IMR-90 (cell line): ENCODE data around the gene MRPL4. TPM values are rescaled to one million over a fixed set of nuclear protein-coding genes. Genes with fewer than 3 reads are reported as not detected.

Experiments
- ATAC-seq: fragments of 200-7000 bp; cut with Tn5 transposase; 2 replicates; pipeline ENCODE4 v1.9.1; 2020; ENCODE audit warnings: low read depth, mild to moderate bottlenecking, moderate library complexity
- BruUV-seq: library from RNA; stranded (reverse); fragments of 400-500 nt; replicated peaks from 2 replicates; lab custom pipeline; 2021; lab: Mats Ljungman, UMichigan
- CTCF ChIA-PET: fragments of 300-600 bp; formaldehyde crosslinking; extraction: SDS; loops from one replicate; lab custom pipeline; 2021; ENCODE audit warnings: antibody characterized with exemption; lab: Yijun Ruan, JAX
- POLR2A ChIA-PET: fragments of 300-600 bp; sonication (Branson Sonifier 250); formaldehyde crosslinking; loops from one replicate; lab custom pipeline; 2022; ENCODE audit warnings: antibody characterized with exemption; ENCODE audit not compliant: unreplicated experiment; lab: Charles Lee
- DNase-seq: peaks from one replicate; pipeline ENCODE4 v3.0.0; 2013
- H2AFZ ChIP-seq: replicated peaks from 2 replicates; pipeline ENCODE3; 2013; ENCODE audit warnings: low read length, mild to moderate bottlenecking; ENCODE audit not compliant: poor library complexity
- H2AK5ac ChIP-seq: 2 replicates; pipeline ENCODE4 v1.6.1; 2013; ENCODE audit warnings: low read depth, low read length, inconsistent platforms
- H2AK9ac ChIP-seq: replicated peaks from 2 replicates; pipeline ENCODE3; 2013; ENCODE audit warnings: mild to moderate bottlenecking, low read depth, low read length, moderate library complexity; ENCODE audit not compliant: poor library complexity
- H2BK120ac ChIP-seq: 2 replicates; pipeline ENCODE4 v1.6.1; 2013; ENCODE audit warnings: low read depth, low read length, inconsistent platforms
- H2BK15ac ChIP-seq: 3 replicates; pipeline ENCODE4 v1.6.1; 2013; ENCODE audit warnings: low read depth, low read length, inconsistent platforms
- H2BK20ac ChIP-seq: 2 replicates; pipeline ENCODE4 v1.6.1; 2013; ENCODE audit warnings: low read depth, mild to moderate bottlenecking, inconsistent platforms, low read length, moderate library complexity
- H2BK5ac ChIP-seq: 2 replicates; pipeline ENCODE4 v1.6.1; 2013; ENCODE audit warnings: mild to moderate bottlenecking, low read depth, low read length, inconsistent platforms; ENCODE audit not compliant: poor library complexity, severe bottlenecking
- H3K14ac ChIP-seq: replicated peaks from 2 replicates; pipeline ENCODE4 v1.6.1; 2013; ENCODE audit warnings: low read depth, low read length, inconsistent platforms
- H3K18ac ChIP-seq: 2 replicates; pipeline ENCODE4 v1.6.1; 2013; ENCODE audit warnings: low read depth, low read length, control low read depth
- H3K23ac ChIP-seq: 2 replicates; pipeline ENCODE4 v1.6.1; 2013; ENCODE audit warnings: low read depth, low read length, inconsistent platforms
- H3K27ac ChIP-seq: 2 replicates; pipeline ENCODE4 v1.5.1; 2013; ENCODE audit warnings: mild to moderate bottlenecking, control low read depth, low read length; ENCODE audit not compliant: insufficient read depth
- H3K27me3 ChIP-seq: 2 replicates; pipeline ENCODE4 v1.6.1; 2013; ENCODE audit warnings: low read length; ENCODE audit not compliant: control insufficient read depth, insufficient read depth
- H3K36me3 ChIP-seq: 2 replicates; pipeline ENCODE4 v1.6.1; 2013; ENCODE audit warnings: low read length, mixed read lengths; ENCODE audit not compliant: control insufficient read depth, insufficient read depth
- H3K4ac ChIP-seq: 2 replicates; pipeline ENCODE4 v1.6.1; 2013; ENCODE audit warnings: low read depth, low read length, inconsistent platforms
- H3K4me1 ChIP-seq: 2 replicates; pipeline ENCODE4 v1.6.1; 2013; ENCODE audit warnings: low read length, mixed read lengths; ENCODE audit not compliant: control insufficient read depth, insufficient read depth
- H3K4me2 ChIP-seq: 2 replicates; pipeline ENCODE4 v1.6.1; 2013; ENCODE audit warnings: low read depth, mild to moderate bottlenecking, control low read depth, low read length, moderate library complexity
- H3K4me3 ChIP-seq: 2 replicates; pipeline ENCODE4 v1.5.1; 2013; ENCODE audit warnings: low read depth, mild to moderate bottlenecking, control low read depth, low read length, moderate library complexity; ENCODE audit not compliant: insufficient read depth
- H3K56ac ChIP-seq: 2 replicates; pipeline ENCODE4 v1.6.1; 2013; ENCODE audit warnings: low read length, inconsistent platforms; ENCODE audit not compliant: insufficient read depth; ENCODE audit errors: extremely low read depth
- H3K79me1 ChIP-seq, 2 experiments: 2 replicates each; pipeline ENCODE4 v1.6.1; 2013; ENCODE audit warnings: low read length in 2 of 2, inconsistent platforms in 1 of 2, low read depth in 1 of 2
- H3K9ac ChIP-seq: 2 replicates; pipeline ENCODE4 v1.6.1; 2013; ENCODE audit warnings: low read depth, low read length, control low read depth
- H3K9me1 ChIP-seq: 2 replicates; pipeline ENCODE4 v1.6.1; 2013; ENCODE audit warnings: low read length, inconsistent platforms; ENCODE audit not compliant: insufficient read depth
- H3K9me3 ChIP-seq: 2 replicates; pipeline ENCODE4 v1.6.1; 2013; ENCODE audit warnings: low read length; ENCODE audit not compliant: control insufficient read depth, insufficient read depth
- H4K20me1 ChIP-seq: 2 replicates; pipeline ENCODE4 v1.6.1; 2013; ENCODE audit warnings: low read length, inconsistent platforms; ENCODE audit not compliant: insufficient read depth
- H4K5ac ChIP-seq: 2 replicates; pipeline ENCODE4 v1.6.1; 2013; ENCODE audit warnings: mild to moderate bottlenecking, low read depth, low read length, control low read depth
- H4K8ac ChIP-seq, 2 experiments: 2 replicates each; pipeline ENCODE4 v1.6.1; 2013; ENCODE audit warnings: low read depth in 2 of 2, low read length in 2 of 2, control low read depth in 1 of 2, inconsistent platforms in 1 of 2
- H4K91ac ChIP-seq: 2 replicates; pipeline ENCODE4 v1.6.1; 2013; ENCODE audit warnings: low read depth, low read length, inconsistent platforms; ENCODE audit not compliant: insufficient read depth
- CHD1 ChIP-seq: IDR thresholded peaks from 2 replicates; pipeline ENCODE4 v1.6.1; 2012; ENCODE audit warnings: low read depth, low read length, improper control_type of control experiment
- FOS ChIP-seq: fragments of 150-350 bp; IDR thresholded peaks from 2 replicates; pipeline ENCODE4 v1.6.1; 2016; ENCODE audit warnings: low read depth, low read length
- MAFK ChIP-seq: IDR thresholded peaks from 2 replicates; pipeline ENCODE4 v1.6.1; 2012; ENCODE audit warnings: low read depth, low read length, improper control_type of control experiment
- MXI1 ChIP-seq: IDR thresholded peaks from 2 replicates; pipeline ENCODE4 v1.6.1; 2012; ENCODE audit warnings: low read depth, mild to moderate bottlenecking, low read length, moderate library complexity, borderline replicate concordance
- POLR2A ChIP-seq: IDR thresholded peaks from 2 replicates; pipeline ENCODE4 v1.6.1; 2012; ENCODE audit warnings: mild to moderate bottlenecking, low read depth, low read length
- RAD21 ChIP-seq: IDR thresholded peaks from 2 replicates; pipeline ENCODE4 v1.6.1; 2012; ENCODE audit warnings: low read length, improper control_type of control experiment
- RFX5 ChIP-seq: IDR thresholded peaks from 2 replicates; pipeline ENCODE4 v1.8.0; 2012; ENCODE audit warnings: low read depth, mild to moderate bottlenecking, low read length, moderate library complexity
- WGBS, 2 experiments: methylation state at CpG; one replicate each; pipeline versions ENCODE4 v1.1.5 to v1.1.7; 2013; ENCODE audit warnings: missing lambda C conversion rate in 2 of 2; ENCODE audit not compliant: insufficient read length in 1 of 2; ENCODE audit errors: extremely low coverage in 2 of 2; 5-methylcytosine and 5-hydroxymethylcytosine counted together
- dilution Hi-C: fragments of 300-500 bp; cut with HindIII; formaldehyde crosslinking; loops from one replicate; pipeline ENCODE4 v1.14.3; 2018; ENCODE audit warnings: low sequenced_read_pairs; ENCODE audit not compliant: unreplicated experiment
- in situ Hi-C: fragments of 300-500 bp; cut with MboI; formaldehyde crosslinking; loops from 3 replicates; pipeline ENCODE4 v1.14.3; 2019; ENCODE audit warnings: low sequenced_read_pairs, inconsistent platforms, mixed read lengths
- intact Hi-C: fragments of 100-400 bp; cut with micrococcal nuclease; formaldehyde crosslinking; loops from 2 replicates; pipeline ENCODE4 v1.10.0; 2022
- polyA plus RNA-seq, 3 experiments: library from polyadenylated mRNA; depleted of rRNA; stranded (reverse); fragments of >200 nt; gene quantifications; 2 replicates each; pipeline ENCODE4 v1.2.3, GENCODE V29; 2012; ENCODE audit warnings: low replicate concordance in 1 of 3
- total RNA-seq: library from RNA; depleted of rRNA; stranded (reverse); fragments of >200 nt; gene quantifications from 2 replicates; pipeline ENCODE4 v1.2.3, GENCODE V29; 2012
- TF ChIP-seq, protein P1 (sequence below): fragments of 150-350 bp; IDR thresholded peaks from 2 replicates; pipeline ENCODE4 v1.6.1; 2016; ENCODE audit warnings: low read depth, mild to moderate bottlenecking, low read length, moderate library complexity, borderline replicate concordance

The MRPL4 gene
- total and polyA plus RNA-seq, 2 of the 4 experiments (the other 2 are of a cell fraction): 32.8 to 108 TPM

DNA sequence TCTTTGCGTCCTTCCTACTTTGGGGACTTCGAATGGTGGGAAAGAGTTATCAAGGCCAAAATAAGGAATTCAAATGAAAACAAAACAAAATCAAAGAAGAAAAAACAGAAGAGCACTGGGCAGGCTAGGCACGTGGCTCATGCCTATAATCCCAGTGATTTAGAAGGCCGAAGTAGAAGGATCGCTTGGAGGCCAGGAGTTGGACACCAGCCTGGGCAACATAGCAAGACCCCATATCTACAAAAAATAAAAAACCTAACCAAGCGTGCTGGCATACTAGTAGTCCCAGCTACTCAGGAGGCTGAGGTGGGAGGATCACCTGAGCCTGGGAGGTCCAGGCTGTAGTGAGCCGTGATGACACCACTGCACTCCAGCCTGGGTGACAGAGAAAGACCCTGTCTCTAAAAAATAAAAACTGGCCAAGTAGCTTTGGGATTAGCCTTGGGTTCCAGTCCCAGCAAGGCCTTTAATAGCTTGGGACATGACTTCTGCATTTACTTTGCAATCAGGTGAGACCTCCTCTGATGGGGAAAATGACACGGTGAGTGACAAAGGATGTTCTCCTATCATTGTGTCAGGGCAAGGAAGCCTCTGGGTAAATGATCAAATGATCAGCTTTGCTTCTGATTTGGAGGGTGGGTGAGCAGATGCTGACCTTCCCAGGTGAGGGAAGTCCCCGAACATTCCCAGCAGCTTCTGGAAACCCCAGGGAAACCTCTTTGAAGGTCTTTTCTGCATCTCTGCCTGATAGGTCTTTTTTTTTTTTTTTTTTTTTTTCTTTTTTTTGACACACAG, 26.0 kb downstream of the MRPL4 start (continued):
- TF ChIP-seq MXI1: no peak

DNA sequence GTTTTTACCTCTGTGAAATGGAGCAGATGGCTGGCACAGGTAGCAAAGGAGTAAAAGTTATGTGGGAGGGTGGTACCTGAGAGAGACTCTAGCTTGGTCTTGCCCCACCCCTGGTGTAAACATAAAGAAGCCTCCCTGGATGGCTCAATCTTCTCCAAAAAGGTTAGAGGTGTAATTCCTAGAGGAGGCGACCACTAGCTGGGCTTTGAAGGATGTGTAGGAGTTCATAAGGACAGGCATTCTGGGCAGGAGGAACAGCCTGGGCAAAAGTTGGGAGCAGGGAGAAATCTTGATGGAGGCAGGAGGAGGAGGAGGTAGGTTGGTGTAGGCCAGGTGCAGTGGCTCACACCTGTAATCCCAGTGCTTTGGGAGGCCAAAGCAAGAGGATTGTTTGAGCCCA, 26.9 kb downstream of the MRPL4 start:
- no peaks in the 10 kb centered on the region for H4K20me1 ChIP-seq
- dilution Hi-C loops (no loop called here), intact Hi-C loops (no loop called here), in situ Hi-C loops (no loop called here)
- H2BK20ac ChIP-seq: no peak overlapping the region
- no TSS peak for BruUV-seq
- no peak overlapping the region for H2BK15ac ChIP-seq
- no peaks in the 10 kb centered on the region for H3K9me3 ChIP-seq
- no peak overlapping the region for H3K18ac ChIP-seq
- no peak overlapping the region for H3K4me3 ChIP-seq
- H3K36me3 ChIP-seq: no peaks in the 10 kb centered on the region
- no peak overlapping the region for H2AK9ac ChIP-seq
- no peak overlapping the region for H2AK5ac ChIP-seq
- H3K4me2 ChIP-seq: no peak overlapping the region
- H3K4me1 ChIP-seq: peaks cover 5% of the 10 kb centered on the region
- H2AFZ ChIP-seq: no peak overlapping the region
- ATAC-seq: no peak
- CTCF ChIA-PET: no interaction called here
- no peak overlapping the region for H2BK5ac ChIP-seq
- no peaks in the 10 kb centered on the region for H3K27me3 ChIP-seq
- POLR2A ChIA-PET: no interaction called here
- TF ChIP-seq, protein P1, sequence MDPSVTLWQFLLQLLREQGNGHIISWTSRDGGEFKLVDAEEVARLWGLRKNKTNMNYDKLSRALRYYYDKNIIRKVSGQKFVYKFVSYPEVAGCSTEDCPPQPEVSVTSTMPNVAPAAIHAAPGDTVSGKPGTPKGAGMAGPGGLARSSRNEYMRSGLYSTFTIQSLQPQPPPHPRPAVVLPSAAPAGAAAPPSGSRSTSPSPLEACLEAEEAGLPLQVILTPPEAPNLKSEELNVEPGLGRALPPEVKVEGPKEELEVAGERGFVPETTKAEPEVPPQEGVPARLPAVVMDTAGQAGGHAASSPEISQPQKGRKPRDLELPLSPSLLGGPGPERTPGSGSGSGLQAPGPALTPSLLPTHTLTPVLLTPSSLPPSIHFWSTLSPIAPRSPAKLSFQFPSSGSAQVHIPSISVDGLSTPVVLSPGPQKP: no peak
- TF ChIP-seq MXI1: no peak
- no peak for TF ChIP-seq RFX5
- no peak for TF ChIP-seq MAFK
- TF ChIP-seq FOS: no peak
- TF ChIP-seq RAD21: no peak
- no peak for TF ChIP-seq CHD1
- TF ChIP-seq POLR2A: no peak
- H3K23ac ChIP-seq: no peak overlapping the region
- H2BK120ac ChIP-seq: no peak overlapping the region
- H4K91ac ChIP-seq: no peak overlapping the region
- DNase-seq: no peak
- peaks cover 5% of the 10 kb centered on the region; the same call in 1 of the 2 replicates for H3K9me1 ChIP-seq
- H3K27ac ChIP-seq: no peak overlapping the region
- H3K9ac ChIP-seq: no peak overlapping the region
- H3K56ac ChIP-seq: no peak overlapping the region
- no peak overlapping the region for H3K14ac ChIP-seq
- H4K5ac ChIP-seq: no peak overlapping the region
- no CpG with 5 or more reads among the region's 1 CpG for WGBS, 2 experiments
- H3K4ac ChIP-seq: no peak overlapping the region
- H4K8ac ChIP-seq: no peak overlapping the region
- no peaks in the 10 kb centered on the region for H3K79me1 ChIP-seq
